ENCODE results near the gene TPM4. TPM values are rescaled to one million over a fixed set of nuclear protein-coding genes. Genes with fewer than 3 reads are reported as not detected.

The TPM4 gene
- total RNA-seq, 1 donor from 2014 or later, result 235 TPM

DNA sequence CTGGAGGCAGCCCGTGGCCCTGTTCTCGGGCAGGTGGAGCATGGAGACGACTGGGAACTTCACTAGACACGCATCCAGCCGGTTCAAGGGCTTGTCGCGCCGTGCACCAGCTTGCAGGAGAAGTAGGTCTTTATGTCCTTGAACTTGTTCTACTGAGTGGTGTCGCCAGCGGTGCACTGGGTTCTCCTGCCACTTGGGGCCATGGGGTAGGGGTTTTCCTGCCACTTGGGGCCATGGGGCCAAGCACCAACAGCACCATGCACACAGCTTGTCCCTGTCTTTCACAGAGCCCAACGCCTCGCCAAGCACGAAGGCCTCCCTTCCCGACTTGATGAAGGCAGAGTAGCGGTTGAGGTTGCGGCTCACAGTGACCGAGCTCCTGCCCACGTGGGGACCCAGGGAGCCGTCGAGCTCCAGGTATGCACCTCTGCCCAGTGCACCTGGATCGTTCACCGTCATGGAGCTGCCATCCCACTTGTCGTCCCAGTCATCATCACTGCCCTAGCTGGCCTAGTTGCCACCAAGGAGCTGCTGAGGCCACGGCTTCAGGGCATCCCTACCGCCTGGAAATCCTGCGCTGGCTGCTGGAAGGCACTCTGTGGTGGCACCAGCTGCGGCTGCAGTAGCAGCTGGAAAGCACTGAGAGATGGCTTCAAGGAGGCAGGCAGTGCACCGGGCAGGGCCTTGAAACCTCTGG is 40.5 kb upstream of the TPM4 start:
- Histone ChIP-seq H3K4me3 (ENCODE audit: low read depth, low read length) (no peak overlapping the region), H3K36me3 (ENCODE audit: control insufficient read depth, insufficient read depth, low read length) (no peaks in the 10 kb centered on the region), H3K27me3 (ENCODE audit: control insufficient read depth, insufficient read depth, low read length) (no peaks in the 10 kb centered on the region)
- TF ChIP-seq, protein P1, sequence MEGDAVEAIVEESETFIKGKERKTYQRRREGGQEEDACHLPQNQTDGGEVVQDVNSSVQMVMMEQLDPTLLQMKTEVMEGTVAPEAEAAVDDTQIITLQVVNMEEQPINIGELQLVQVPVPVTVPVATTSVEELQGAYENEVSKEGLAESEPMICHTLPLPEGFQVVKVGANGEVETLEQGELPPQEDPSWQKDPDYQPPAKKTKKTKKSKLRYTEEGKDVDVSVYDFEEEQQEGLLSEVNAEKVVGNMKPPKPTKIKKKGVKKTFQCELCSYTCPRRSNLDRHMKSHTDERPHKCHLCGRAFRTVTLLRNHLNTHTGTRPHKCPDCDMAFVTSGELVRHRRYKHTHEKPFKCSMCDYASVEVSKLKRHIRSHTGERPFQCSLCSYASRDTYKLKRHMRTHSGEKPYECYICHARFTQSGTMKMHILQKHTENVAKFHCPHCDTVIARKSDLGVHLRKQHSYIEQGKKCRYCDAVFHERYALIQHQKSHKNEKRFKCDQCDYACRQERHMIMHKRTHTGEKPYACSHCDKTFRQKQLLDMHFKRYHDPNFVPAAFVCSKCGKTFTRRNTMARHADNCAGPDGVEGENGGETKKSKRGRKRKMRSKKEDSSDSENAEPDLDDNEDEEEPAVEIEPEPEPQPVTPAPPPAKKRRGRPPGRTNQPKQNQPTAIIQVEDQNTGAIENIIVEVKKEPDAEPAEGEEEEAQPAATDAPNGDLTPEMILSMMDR (IDR thresholded peaks at IDR 0.05; ENCODE audit: insufficient read depth, low read length, severe bottlenecking), result no peak
- DNase-seq (ENCODE audit: low read depth) (no peak), FAIRE-seq (peak; percentile 43)

DNA sequence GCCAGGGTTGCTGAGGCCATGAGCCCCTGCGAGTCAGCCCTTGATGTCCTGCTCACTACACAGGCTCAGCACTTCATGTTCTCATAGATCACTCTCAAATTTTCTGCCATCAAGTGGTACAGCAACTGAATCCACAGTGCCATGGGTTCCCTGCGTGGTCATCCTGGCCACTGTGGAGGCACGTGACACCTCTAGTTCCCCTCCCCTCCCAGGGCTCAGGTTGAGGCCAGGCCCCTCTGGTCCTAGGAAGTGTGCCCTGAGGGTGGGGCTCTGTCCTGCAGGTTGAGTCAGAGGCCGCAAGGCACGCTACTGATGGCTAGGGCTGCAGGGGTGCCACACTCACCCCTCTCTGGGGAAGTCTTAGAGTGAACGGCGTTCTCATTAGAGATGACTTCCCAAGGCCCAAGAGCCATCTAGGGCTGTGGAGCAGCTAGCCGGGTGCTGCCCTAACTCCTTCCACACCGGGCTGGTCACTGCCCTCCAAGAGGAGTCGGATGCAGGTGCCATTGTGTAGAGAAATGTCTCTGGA is 39.8 kb upstream of the TPM4 start:
- FAIRE-seq (no peak), DNase-seq (ENCODE audit: low read depth) (no peak)
- no peaks in the 10 kb centered on the region for H3K27me3 ChIP-seq (ENCODE audit: control insufficient read depth, insufficient read depth, low read length)
- H3K36me3 ChIP-seq (ENCODE audit: control insufficient read depth, insufficient read depth, low read length), result no peaks in the 10 kb centered on the region
- no peak overlapping the region for H3K4me3 ChIP-seq (ENCODE audit: low read depth, low read length)
- TF ChIP-seq, protein P1 (IDR thresholded peaks at IDR 0.05; ENCODE audit: insufficient read depth, low read length, severe bottlenecking), result no peak

DNA sequence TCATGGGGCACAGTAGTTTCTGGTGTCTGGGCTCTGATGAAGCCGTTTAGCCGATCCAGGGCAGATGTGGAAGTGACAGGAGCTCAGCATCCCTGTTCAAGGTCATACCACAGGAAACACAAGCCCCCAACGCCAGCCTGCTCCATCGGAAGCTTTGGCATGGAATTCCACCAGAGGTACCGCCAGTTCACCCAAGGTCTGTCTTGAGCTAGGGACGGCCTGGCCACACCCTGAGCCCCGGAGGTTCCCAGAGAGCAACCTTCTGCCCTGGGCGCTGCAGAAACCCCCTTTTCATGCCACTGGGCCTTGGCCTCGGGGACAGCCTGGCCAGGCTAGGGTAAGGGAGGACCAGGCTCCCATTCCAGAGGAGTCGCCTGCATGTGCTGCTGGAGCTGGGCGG is 39.4 kb upstream of the TPM4 start:
- no peak for FAIRE-seq
- TF ChIP-seq, protein P1 (IDR thresholded peaks at IDR 0.05; ENCODE audit: insufficient read depth, low read length, severe bottlenecking), result no peak

DNA sequence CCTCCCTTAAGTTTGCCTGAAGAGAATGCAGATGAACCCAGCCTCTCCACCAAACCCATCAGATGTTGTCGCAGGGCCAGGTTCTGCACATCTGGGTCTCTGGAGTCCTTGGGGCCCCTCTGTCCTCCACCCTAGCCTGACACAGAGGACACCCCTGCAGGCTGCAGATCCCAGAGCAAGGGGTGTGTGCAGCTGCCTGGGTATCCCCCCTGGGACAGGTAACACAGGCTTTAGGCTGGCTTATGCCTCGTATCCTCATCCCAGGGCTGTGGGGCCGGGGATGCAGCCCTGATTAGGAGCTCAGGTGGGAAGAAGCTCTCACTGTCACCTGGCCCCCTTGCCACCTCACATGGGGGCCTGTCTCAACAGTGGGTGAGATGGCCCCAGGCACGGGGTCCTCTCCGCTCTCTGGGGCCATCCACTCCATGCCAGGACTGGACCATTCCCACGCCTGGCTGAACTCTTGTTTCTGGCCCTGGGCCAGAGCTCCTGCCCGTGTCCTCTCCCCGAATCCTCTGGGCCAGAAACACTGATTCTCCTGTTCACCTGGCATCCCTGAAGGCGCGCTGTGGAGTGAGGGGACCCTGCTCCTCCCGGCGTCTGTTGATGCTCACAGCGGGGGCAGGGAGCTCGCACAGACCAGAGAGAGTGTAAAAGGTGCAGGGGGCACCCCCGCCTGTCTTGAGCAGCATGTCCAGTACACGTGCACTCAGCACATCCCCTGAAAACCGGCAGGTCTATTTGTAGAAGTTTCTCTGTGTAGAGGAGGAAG is 38.7 kb upstream of the TPM4 start:
- Histone ChIP-seq H3K27me3 (ENCODE audit: control insufficient read depth, insufficient read depth, low read length) (no peaks in the 10 kb centered on the region), H3K4me3 (ENCODE audit: low read depth, low read length) (no peak overlapping the region), H3K36me3 (ENCODE audit: control insufficient read depth, insufficient read depth, low read length) (no peaks in the 10 kb centered on the region)
- DNase-seq (ENCODE audit: low read depth) (no peak), FAIRE-seq (no peak)
- TF ChIP-seq, protein P1 (IDR thresholded peaks at IDR 0.05; ENCODE audit: insufficient read depth, low read length, severe bottlenecking), result no peak

More for the DNA sequence above, 39.4 kb upstream of the TPM4 start:
- no peaks in the 10 kb centered on the region for H3K36me3 ChIP-seq (ENCODE audit: control insufficient read depth, insufficient read depth, low read length)
- no peaks in the 10 kb centered on the region for H3K27me3 ChIP-seq (ENCODE audit: control insufficient read depth, insufficient read depth, low read length)
- no peak overlapping the region for H3K4me3 ChIP-seq (ENCODE audit: low read depth, low read length)
- no peak for DNase-seq (ENCODE audit: low read depth)

DNA sequence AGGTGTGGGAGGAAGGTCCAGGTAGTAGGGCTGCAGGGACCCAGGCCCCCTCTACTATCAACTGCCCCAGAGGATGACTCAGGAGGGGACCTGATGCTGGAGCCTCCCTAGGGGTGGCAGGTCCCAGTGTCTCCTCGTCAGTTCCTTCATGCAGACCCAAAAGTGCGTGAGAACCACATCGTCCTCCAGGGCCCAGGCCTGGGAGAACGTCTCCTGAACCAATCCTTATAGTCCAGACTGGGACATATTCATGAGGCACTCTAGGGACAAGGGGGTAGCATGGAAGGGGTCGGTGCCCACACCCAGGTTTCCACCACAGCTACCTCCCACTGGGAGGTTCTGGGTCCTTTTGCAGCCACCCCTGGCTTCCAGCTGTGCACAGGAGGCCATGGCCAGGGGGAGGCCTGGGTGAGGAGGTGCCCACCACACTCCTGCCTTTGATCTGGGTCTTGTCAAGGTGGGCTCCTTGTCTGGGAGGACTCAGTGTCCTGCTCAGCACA is 38.0 kb upstream of the TPM4 start:
- H3K36me3 ChIP-seq (ENCODE audit: control insufficient read depth, insufficient read depth, low read length), result no peaks in the 10 kb centered on the region
- TF ChIP-seq, protein P1 (IDR thresholded peaks at IDR 0.05; ENCODE audit: insufficient read depth, low read length, severe bottlenecking), result no peak
- no peaks in the 10 kb centered on the region for H3K27me3 ChIP-seq (ENCODE audit: control insufficient read depth, insufficient read depth, low read length)
- H3K4me3 ChIP-seq (ENCODE audit: low read depth, low read length), result no peak overlapping the region
- DNase-seq (ENCODE audit: low read depth) (no peak), FAIRE-seq (peak; percentile 18)
